Stimulated activated CD4-positive, alpha-beta T cell treated with anti-CD3 and anti-CD28 coated beads, Interleukin-15, amount 100 ng/mL, for 48 hours (primary cell): ENCODE data around the gene SLC66A2.
"Not testable (repeated sequence)": the region's sequence is repeated elsewhere in the genome, so short reads cannot be mapped to it uniquely, and the experiment has no call there.

Experiments used
- DNase-seq, 2 donors: peaks; one replicate each; pipeline ENCODE4 v3.0.0-alpha.2; 2020; ENCODE audit warnings: low read depth in 2 of 2

SLC66A2 gene

DNA sequence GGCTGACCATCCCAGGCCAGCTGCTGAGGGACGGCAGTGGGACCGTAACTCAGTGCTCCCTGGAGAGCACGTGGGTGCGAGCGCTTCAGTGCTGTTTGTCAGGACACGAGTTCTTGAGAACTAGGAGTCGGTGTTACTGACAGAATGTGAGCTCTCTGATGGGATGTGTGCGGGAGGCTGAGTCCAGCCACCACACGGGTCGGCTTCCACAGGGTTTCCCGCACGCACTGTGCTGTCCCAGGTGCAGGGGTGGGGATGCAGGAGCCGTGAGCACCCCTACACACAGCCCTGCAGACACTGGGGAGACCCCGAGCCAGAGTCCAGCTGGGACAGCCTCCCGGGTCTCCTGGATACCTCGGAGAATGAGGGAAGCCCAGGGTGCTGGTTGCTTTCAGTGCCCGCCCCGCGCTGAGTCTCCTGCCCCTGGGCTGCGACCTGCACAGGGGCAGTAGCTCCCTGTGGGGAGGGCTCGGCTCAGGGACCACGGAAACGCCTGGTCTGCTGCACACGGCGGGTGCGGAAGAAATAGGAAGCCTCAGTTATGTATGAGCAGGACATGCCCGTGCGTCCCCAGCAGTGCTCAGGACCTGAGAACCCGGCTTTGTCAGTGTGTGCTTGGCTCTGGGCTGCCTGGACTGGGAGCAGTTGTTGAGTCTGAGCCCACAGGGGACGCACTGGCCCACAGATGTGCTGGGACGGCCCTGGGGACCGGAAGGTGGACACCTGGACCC lies 82.5 kb downstream of the SLC66A2 start:
- no peak for DNase-seq

DNA sequence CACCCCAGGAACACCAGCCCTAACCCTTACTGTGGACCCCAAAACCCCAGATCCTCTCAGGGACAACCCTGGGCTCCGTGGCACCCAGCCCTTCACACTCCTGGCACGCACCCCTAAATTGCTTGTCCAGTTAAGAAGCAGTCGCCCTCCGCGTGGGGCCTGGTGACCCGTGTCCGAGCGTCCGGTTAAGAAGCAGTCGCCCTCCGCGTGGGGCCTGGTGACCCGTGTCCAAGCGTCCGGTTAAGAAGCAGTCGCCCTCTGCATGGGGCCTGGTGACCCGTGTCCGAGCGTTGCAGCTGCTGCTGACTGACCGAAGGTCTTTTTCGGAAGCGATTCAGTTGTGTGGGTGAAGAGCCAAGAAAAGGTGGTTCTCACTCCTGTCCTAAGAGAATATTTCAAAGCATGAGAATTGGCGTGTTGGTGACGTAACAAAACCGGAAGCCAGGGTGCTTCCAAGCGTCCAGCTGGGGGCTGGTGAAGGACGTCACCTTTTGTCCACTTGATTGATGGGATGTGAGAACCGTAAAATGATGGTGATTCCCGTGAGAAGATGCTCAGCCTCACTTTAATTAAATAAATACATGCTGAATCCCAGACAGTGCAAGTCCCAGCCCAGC lies 83.2 kb downstream of the SLC66A2 start:
- DNase-seq: no peak

DNA sequence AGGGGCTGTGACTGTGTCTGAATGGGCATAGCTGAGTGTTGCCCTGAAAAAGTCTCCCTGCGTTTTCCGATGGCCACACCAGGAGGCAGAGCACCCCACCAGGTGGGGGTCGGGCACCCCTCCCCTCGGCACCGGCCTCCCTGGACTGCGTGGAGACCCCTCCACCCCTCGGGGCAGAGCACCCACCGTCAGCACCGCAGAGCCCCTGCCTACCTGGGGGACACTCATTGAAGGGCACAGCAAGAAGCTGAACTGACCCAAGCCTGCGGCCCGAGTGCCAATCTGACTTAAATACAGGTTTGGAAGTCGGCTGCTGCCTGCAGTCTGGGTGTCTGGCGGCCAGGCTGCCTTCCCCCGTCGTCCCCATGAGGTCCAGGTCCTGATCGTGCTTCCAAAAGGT lies 83.8 kb downstream of the SLC66A2 start:
- no peak for DNase-seq

DNA sequence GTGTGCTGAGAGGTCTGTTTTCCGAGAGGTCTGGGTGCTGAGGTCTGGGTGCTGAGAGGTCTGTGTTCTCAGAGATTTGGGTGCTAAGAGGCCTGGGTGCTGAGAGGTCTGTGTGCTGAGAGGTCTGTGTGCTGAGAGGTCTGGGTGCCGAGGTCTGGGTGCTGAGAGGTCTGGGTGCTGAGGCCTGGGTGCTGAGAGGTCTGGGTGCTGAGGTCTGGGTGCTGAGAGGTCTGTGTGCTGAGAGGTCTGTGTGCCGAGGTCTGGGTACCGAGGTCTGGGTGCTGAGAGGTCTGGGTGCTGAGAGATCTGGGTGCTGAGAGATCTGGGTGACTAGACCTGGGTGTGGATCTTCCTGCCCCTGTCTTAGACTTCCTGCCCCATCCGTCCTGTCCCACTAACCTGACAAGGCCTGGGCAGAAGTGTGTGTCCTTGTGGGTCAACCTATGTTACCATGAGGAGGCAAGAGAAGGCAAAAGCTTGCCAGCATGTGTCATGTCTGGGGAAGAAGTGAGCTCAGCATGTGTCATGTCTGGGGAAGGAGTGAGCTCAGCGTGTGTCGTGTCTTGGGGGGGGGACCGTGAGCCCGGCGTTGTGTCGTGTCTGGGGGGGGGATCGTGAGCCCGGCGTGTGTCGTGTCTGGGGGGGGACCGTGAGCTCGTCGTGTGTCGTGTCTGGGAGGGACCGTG lies 84.4 kb downstream of the SLC66A2 start:
- no peak for DNase-seq

- not testable (repeated sequence) for DNase-seq
These were observed 85.5 kb downstream of the SLC66A2 start for GRCh38 chr18:79865951-79866350.

- not testable (repeated sequence) for DNase-seq
These were observed 86.5 kb downstream of the SLC66A2 start for GRCh38 chr18:79864955-79865354.

DNA sequence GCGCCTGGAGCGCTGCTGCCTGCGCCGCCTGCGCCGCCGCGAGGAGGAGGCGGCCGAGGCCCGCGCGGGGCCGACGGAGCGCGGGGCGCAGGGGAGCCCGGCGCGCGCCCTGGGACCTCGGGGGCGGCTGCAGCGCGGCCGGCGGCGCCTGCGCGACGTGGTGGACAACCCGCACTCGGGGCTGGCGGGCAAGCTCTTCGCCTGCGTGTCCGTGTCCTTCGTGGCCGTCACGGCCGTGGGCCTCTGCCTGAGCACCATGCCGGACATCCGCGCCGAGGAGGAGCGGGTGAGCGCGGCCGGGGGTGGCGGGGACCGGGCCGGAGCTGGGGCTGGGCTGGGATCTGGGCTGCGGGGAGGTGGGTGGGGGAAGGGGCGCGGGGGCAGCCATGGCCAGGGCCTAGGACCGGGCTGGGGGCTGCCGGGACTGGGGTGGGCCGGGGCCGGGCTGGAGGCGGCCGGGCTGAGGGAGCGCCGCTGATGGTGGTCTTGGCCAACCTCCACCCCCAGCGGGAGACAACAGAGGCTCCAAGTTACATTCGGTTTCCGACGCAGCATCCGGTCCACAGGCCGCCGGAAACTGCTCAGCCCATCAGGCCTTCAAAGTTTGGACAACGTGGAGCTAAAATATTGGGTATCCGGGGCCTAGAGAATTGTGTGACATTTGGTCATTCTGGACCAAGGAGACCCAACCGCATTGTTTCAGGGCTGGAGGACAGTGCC lies 87.3 kb downstream of the SLC66A2 start:
- no peak for DNase-seq

- DNase-seq: no peak
These were observed 88.1 kb downstream of the SLC66A2 start for GRCh38 chr18:79863161-79864005.

DNA sequence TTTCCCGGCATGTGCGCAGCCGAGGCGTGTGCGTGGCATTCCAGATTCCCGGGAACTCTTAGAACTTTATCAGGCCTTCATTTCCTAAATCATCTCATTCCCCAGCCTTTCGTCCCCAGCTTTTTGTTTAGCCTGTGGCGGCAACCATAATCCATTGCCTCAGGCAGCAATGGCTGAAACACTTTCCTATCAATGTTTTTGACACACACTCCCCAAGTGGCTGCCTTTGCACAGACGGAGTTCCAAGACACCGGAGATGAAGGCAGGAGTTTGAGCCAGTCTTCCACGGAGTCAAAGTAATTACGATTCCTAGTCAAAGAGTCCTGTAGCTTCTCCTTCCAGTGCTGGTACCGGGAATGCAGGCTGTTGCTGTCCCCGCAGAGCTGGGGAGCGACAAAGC lies 88.9 kb downstream of the SLC66A2 start:
- no peak for DNase-seq

- DNase-seq: no peak
These were observed 89.8 kb downstream of the SLC66A2 start for GRCh38 chr18:79861687-79862086.

- no peak for DNase-seq
These were observed 92.1 kb downstream of the SLC66A2 start for GRCh38 chr18:79859314-79859713.

GRCh38 chr18:79857082-79857671 lies 94.3 kb downstream of the SLC66A2 start:
- DNase-seq: no peak

DNA sequence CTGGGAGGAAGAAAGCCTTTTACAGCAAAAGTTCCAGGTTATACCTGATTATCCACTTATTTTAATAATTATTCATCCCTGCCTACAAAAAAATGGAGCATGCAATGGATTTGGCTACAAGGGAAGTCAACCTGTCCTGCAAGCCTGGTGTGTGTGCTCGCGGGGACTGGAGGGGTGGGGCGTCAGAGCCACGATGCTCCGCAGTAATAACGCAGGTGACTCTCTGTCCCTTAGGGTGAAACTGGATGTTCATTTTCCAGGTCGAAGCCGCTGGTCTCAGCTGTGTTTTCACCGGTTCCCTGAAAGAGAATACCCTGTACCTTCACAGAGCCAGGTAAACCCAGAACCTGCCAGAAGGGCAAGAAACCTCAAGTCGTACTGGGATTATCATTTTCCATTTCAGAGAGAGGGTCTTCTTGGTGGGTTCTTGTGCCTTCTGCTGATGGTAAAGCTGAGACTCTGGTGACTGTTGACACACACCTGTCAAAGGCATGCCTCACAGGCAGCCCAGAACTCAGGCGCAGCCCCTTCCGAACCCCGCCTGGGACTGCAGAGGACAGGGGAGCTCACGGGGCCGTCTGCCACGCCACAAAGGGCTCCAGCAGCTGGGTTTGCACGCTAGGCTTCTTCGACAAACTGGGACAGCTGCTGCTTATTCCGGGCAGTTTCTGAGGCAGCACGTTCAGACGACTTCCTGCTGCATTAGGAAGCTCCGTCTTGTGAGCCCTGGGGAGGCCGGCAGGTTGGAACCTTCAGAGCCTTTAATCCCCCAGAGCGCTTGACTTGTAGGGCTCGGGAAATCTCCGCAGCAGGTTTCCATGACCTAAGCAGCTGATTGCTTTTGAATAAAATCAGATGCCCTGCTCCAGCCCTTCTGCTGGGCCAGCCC lies 95.1 kb downstream of the SLC66A2 start:
- no peak for DNase-seq

GRCh38 chr18:79855147-79855933 lies 96.1 kb downstream of the SLC66A2 start:
- DNase-seq: no peak

GRCh38 chr18:79853993-79854364 lies 97.5 kb downstream of the SLC66A2 start:
- DNase-seq: no peak

DNA sequence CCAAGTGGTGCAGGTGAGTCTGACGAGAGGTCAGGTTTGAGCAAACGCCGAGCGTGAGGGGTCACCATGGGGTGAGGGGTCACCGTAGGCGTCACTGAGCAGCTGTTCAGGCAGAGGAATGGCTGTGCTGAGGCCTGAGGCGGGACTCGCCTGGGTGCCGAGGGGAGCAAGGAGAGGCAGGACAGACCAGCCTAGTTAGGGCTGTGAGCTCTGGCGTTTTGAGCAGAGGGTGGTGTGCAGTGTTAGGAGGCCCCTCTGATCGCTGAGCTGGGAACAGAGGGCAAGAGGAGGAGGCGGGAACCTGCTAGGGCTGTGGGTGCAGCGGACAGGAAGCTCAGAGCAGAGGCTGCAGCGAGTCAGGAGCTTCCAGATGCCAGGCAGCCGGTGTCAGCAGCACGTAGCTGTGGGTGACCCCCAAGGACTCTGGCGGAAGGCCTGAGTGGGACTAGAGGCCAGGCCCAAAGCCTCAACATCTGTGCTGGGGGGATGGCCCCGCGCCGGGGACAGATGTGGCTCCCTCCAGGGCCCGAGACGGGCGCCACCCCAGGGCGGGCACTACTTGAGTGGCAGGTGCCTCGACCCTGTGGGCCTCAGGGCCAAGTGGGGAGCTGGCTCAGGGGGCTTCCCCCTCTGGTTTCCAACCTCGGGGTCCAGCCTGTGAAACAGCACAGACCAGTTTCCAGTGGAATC lies 98.0 kb downstream of the SLC66A2 start:
- DNase-seq: no peak

DNA sequence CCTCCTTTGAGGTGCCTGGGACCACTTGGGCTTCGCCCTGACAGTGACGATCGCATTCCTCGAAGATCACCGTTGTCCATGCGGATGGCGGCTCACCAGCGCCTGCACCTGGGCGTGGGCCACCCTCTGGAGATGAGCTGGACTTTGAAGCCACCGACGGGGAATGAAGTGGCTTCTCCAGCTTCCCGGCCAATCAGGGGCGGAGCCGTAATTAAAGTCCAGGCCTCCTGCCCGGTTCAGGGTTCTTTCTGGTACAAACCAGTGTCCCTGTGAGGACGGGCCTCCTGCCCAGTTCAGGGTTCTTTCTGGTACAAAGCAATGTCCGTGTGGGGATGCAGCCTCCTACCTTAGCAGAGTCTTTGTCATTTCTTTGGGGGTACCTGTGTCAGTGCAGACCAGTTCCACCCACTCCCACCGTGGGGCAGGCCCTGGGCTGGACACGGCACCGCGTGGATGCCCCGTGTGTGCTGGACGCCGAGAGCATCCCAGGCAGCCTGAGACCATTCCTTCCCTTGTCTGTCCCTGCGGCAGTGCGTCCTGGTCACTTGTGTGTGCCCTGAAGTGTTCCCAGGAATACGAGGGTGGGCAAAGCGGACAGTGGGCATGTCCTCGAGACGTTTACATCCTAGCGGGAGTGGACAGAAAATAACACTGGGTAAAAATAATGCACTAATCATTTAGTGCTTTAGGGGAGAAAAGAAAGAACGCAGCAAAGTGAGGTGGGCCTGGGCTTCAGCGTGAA lies 98.7 kb downstream of the SLC66A2 start:
- DNase-seq: no peak
